GM12874 (cell line): ENCODE results near the gene RFX7.

Experiments
- TF ChIP-seq, protein P1 (sequence below): IDR thresholded peaks from 2 replicates; pipeline ENCODE4 v1.5.1; 2011; ENCODE audit warnings: low read depth, mild to moderate bottlenecking, control low read depth, low read length, moderate library complexity; ENCODE audit not compliant: insufficient read depth

Gene RFX7

DNA sequence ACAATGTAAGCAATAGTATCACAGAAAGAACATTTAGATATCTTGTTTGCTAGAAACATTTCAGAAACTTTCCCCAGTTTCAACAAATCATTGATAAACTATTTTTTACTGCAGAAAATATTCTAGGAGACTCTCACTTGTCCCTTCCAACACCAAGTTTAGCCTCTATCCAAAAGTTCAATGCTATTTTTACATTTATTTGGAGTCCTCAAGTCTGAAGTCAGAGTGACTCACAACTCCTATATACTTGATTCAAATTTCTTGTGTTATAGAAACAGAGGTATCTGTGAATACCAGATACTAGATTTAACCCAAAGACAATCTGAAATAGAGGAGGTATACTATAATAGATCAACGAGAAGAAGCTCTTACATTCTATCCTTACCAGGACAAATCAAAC, 49.6 kb downstream of the RFX7 start:
- TF ChIP-seq, protein P1, sequence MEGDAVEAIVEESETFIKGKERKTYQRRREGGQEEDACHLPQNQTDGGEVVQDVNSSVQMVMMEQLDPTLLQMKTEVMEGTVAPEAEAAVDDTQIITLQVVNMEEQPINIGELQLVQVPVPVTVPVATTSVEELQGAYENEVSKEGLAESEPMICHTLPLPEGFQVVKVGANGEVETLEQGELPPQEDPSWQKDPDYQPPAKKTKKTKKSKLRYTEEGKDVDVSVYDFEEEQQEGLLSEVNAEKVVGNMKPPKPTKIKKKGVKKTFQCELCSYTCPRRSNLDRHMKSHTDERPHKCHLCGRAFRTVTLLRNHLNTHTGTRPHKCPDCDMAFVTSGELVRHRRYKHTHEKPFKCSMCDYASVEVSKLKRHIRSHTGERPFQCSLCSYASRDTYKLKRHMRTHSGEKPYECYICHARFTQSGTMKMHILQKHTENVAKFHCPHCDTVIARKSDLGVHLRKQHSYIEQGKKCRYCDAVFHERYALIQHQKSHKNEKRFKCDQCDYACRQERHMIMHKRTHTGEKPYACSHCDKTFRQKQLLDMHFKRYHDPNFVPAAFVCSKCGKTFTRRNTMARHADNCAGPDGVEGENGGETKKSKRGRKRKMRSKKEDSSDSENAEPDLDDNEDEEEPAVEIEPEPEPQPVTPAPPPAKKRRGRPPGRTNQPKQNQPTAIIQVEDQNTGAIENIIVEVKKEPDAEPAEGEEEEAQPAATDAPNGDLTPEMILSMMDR: no peak

DNA sequence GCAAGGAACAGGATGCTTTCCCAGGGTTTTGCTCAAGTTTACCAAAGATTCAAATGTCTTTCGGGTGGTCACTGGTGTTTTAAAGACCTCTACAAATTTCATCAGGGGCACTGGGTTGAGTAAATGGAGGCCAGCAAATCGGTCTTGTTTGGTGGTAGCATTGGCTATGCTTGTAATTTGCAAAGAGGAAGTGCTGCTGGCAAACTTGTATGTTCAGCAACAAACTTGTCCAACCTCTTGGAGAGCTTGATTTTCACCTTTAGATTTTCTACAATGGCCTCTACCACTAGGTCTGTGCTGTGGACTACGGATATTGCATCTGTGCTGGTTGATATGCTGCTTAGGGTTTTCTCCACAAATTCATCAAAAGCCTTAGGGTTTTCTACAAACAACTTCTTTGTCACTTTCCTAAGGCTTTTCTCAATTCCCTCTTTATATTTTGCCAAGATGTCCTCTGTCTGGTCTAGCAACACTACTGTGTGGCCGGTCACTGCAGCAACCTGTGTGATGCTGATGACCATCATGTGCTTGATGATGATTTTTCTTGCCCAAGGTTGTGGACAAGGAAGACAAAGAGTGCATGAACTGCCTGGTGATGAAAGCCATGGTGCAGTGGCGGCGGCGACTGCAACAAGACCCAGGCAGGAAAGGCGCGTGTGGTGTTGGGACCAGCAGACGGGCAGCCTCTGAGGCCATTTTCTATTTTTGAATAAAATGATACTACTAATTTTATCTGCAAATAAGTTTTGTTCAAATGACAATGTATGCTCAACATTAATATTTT, 50.8 kb downstream of the RFX7 start:
- TF ChIP-seq, protein P1: no peak

DNA sequence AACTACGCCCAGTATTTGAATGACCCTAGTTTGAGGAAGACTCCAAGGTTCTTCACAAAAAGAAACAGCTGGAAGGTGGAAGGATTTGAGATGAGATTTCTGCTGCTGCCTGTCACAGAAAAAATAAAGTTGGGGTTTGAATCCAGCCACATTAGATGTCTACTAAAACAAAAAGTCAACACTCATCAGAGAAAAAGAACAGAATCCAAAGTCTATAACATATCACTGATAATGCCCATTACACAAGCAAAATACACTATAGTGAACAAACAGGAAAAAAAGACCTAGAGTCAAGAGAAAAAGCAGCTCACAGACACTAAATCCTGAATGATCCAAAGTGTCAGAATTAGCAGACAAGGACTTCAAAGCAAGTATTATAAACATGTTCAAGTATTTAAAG, 56.0 kb downstream of the RFX7 start:
- TF ChIP-seq, protein P1: no peak

DNA sequence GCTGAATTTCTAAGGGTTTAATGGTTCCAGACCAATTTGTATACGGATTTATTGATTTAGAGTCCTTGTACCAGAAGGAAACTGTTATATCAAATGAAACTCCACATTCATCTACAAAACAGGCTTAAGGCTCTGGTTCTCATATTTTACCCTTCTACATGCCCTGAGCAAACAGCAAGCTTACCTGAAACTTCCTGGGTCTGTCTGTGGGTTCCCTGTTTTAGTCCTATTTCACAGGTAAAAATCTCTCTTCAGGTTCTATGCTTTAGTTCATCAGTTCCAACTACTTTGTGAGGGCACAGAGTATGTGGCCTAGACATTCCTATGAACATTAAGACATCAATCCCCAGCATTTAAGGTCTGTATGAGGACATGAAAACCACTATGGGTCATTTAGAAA, 57.7 kb downstream of the RFX7 start:
- TF ChIP-seq, protein P1: no peak

DNA sequence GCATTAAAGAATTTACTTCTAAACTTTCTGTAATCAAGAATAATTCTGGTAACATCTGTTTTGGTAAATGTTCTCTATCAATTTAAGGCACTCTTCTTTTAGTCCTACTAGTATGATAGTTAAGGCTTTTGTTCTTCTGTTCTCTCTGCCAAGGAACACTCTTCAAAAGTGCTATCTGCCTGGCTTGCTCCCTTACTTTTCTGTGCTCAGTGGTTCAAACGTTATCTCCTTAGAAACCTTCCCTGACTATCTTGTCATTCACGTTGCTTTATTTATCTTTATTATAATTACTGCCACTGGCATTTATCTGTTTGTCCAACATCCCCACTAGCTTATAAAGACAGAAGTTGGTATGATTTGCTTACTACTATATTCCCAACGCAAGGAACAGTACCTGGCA, 59.2 kb downstream of the RFX7 start:
- TF ChIP-seq, protein P1: no peak

DNA sequence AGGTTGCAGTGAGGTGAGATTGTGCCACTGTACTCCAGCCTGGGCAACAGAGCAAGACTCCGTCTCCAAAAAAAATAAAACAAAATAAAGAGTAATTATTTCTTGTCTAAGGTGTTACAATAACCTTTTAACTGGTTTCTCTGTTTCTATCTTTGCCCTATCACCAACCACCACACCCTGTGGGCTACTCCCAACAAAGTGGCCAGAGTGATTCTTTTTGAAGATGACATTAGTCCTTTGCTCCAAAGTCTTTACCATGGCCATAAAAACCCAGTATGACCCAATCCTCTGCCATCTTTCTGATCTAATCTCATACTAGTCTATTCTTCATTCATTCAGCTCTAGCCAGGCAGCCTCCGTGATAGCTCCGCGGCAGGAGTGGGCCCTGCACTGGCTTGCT, 62.8 kb downstream of the RFX7 start:
- TF ChIP-seq, protein P1: no peak

DNA sequence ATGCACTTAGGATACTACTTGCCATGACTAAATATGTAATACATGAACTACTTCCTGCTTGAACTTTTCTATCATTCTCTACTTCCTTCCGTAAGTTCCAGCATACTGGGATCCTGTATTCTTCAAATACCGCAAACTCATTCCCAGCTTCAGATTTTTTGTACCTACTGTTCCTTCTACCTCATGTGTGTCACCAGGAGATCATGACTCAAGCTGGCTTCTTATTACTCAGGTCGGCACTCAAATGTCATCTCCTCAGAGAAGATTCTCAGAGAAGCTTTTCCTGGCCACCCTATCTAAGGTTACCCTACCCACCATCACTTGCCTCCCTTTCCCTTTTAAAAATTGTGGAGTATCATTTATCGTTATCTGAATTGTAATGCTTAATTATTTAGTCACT, 66.7 kb downstream of the RFX7 start:
- TF ChIP-seq, protein P1: no peak

DNA sequence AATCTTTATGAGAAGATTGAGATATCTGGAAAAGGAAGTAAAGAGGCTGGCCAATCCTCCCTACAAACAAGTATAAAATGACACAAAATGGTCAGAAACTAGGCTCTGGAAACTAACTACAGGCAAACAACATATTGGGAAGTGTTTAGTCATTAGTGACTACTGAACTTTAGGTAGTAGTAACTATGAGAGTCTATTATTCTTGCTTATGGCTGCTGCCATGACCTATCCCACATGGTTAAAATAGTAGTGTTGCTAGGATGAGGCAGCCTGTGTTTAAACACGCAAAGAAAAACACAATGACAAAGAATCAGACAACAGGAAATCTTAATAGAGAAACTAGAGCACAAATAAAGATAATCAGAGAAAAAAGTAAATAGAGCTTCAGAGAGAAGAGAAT, 67.9 kb downstream of the RFX7 start:
- TF ChIP-seq, protein P1: no peak
